IPS-NIHi7 (cell line): ENCODE data around the gene NEDD4L.
"Not testable (repeated sequence)": the region's sequence is repeated elsewhere in the genome, so short reads cannot be mapped to it uniquely, and the experiment has no call there.

Experiments
- DNase-seq: peaks from one replicate; pipeline ENCODE4 v3.0.0; 2012; ENCODE audit warnings: mixed read lengths; ENCODE audit errors: extremely low spot score

The NEDD4L gene

GRCh38 chr18:58152891-58153290 lies 108.9 kb downstream of the NEDD4L start:
- DNase-seq, result no peak

GRCh38 chr18:58156516-58156915 lies 112.5 kb downstream of the NEDD4L start:
- no peak for DNase-seq

DNA sequence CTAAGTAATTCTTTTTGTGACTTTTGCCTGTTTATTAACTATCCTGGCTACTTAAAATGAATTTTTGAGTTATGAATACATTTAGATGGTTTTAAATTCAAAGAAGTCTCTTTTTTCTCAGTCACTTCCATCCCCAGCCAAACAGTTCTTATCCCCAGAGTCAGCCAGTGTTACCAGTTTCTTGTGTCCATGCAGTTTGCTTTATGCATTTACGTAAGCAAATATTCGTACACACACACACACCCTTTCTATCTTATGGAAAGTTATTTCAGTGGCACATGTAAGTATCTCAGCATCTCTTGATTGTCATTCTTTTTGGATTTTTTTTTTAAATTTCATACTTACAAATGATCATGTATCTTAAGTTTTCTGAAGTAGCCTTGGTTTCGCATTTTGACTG lies 113.2 kb downstream of the NEDD4L start:
- no peak for DNase-seq

GRCh38 chr18:58158008-58158407 lies 114.0 kb downstream of the NEDD4L start:
- DNase-seq, result no peak

GRCh38 chr18:58158459-58158858 lies 114.4 kb downstream of the NEDD4L start:
- DNase-seq, result no peak

DNA sequence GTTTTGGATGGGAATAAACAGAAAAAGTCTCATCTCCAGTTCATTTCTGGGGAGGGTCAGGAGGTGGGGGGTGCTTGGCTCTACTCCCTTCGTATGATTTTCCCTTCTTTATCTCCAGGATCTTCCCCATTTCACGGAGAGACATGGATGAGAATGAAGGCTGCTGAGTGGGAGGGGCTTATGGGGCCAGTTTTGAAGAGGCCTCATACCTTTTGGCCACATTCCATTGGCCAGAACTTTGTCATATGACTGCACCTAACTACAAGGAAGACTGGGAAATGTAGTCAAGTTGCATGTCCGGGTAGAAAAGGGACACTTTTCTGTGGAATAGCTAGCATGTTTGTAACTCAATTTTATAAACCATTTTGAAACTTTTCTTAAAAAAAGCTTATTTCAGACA lies 117.6 kb downstream of the NEDD4L start:
- DNase-seq, result peak; percentile 83

DNA sequence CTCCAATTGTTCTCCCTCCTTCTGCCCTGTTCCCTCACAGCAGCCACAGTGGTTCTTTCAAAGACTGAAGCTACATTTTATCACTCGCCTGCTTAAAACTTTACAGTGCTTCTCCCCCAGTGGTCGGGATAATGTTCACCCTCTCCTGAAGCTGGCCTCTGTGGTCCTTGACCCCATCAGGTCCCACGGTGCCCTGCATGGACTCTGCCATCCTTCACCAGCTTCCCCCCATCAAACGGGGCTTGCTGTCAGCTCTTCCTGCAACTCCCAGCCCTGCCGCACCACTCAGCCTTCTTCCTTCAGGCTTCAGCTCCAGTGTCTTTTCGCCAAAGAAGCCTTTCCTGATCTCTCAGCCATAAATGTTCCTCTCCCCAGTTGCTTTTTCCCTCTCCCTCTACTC lies 118.1 kb downstream of the NEDD4L start:
- no peak for DNase-seq

- DNase-seq, result no peak
Observed at GRCh38 chr18:58163004-58163590, 119.1 kb downstream of the NEDD4L start.

DNA sequence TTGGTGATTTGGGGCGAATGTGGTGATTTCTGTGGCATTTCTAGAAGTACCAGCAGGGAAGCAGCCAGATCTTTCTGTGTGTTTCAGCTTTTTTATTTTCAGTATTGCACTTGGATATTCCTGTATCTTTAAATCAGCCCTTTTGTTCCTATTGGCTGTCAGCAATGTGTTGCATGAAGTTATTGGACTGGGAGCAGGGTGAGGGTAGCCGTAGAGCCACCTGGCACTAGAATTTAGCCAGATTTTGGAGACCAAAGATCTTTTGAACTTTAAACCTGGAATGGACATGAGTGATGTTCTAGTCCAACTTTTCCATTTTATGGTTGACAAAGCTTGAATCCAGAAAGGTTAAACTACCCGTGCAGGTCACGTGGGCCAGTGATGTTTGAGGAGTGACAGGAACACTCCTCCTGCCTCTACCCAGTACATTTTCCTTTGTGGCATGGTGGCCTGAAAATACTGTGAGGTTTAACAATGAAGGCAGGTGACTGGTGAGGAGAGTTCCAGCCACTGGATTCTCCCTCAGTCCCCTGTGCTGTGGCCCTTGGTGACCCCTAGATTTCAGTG lies 122.3 kb downstream of the NEDD4L start:
- DNase-seq, result no peak

DNA sequence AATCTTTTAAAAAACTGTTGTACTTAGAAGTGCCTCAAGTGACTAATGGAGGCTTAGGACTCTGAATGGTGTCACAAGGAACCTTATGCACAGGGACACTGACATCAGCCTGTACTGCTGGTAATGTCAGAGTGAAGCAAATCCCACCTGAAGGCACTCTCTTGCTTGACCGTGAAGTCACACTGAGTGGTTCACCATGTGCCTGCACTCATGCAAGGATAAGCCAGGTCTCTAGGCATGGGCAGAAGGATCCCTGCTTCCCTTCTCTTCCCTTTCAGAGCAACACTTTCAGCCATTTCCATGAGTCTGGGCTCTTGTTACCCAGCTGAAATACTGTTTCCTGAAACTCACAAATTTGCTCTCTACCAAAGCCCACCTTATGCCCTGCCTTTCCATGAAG lies 123.0 kb downstream of the NEDD4L start:
- no peak for DNase-seq

- no peak for DNase-seq
Observed at GRCh38 chr18:58168221-58168620, 124.2 kb downstream of the NEDD4L start.

DNA sequence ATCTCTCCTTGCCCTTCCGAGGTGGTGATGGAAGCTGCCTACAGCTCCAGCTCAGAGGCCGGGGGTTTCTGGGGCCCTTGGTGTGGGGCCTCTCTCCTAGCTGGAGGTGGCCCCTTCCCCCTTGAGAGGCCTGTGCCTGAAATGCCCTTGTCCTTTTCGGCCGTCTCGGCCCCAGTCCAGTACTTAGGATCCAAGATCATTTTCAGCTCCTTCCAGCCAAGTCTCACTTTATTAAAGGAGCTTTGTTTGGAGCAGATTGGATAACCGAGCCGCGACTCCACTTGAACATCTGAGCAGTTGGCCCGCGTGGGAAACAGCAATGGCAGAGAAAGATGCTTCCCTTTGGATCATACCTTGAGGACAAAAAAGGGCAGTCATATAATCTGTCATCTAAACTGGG lies 125.0 kb downstream of the NEDD4L start:
- no peak for DNase-seq

- DNase-seq, result no peak
Observed at GRCh38 chr18:58169472-58169871, 125.4 kb downstream of the NEDD4L start.

DNA sequence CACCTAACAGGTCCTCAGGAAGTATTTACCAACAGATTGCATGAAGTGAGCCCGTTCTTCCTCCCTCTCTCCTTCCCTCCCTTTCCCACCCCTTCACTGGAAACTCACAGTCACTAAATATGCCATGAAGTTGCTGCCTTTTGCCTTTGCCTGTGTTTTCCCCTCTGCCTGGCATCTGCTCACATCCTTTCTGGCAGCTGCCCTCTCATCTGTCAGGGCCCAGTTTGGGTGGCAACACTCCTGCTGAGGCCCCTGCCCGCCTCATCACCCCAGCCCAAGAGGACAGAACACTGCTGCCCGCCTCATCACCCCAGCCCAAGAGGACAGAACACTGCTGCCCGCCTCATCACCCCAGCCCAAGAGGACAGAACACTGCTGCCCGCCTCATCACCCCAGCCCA lies 126.0 kb downstream of the NEDD4L start:
- not testable (repeated sequence) for DNase-seq

DNA sequence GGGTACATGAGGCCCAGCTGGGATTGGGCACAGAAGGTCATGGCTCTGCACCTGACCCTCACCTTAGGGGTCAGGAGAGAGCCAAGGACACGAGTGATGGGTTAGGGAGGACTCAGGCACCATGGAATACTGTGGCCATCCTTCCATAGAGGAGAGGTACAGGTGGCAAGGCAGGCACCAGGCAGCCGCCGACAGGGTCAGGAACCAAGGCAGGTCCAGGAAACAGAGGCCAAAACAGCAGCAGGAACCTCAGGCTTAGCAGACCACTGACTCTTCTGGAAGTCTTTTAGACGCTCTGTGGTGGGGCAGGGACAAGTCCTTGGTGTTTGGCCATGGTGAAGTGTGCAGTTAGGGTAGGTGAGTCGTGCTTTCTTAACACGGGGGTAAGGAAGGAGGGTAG lies 128.0 kb downstream of the NEDD4L start:
- no peak for DNase-seq

DNA sequence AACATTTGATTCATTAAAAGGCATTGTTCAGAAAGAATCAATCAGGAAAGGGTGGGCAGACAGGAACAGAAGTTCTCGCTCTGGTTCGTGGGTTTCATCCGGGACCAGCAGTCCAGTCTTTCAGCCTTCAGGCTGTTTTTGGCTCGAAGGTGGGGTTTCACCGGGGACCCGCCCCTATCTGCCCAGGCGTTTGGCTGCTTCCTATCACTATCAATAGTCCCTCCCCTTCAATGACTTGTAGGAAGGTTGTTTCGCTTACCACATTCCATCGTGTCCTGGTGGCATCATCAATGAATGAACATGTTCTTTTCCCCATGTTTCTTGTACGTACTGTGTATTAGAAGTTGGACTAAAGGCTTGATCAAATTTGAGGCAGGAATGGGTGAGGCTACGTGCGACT lies 130.3 kb downstream of the NEDD4L start:
- no peak for DNase-seq

- no peak for DNase-seq
Observed at GRCh38 chr18:58175122-58175785, 131.2 kb downstream of the NEDD4L start.

GRCh38 chr18:58175786-58176176 lies 131.8 kb downstream of the NEDD4L start:
- no peak for DNase-seq

DNA sequence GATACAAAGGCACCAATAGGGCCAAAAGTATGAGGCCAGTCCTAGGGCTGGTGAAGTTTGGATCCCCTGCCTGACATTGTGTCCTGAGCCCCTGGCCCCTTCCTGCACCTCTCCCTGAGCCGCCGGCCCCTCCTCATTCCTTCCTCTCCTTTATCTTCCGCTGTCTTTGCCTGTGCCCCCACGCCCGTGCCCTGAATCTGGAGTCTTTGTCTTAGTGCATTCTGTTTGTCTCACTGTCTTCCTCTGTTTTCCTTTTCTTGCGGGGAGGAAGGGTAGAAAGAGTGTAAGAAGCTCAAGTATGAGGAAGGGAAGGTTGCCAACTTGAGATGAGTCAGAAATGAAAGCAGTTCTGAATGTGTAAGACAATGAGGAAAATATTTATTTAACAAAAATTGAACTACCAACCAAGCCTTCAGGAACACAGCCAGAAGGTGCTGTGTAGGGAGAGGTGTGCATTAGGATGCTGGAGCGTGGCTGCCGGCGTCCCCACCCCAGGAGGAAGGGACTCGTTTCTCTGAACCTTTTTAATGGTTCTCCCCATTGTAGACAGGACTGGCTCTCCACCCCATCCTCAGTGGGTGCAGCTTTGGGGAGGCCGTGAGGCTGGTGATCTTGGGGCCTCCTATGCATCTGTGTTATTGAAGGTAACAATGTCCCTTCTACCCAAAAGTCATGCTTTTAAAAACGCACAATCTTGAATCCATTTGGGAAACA lies 133.1 kb downstream of the NEDD4L start:
- no peak for DNase-seq

- DNase-seq, result no peak
Observed at GRCh38 chr18:58177896-58178470, 134.0 kb downstream of the NEDD4L start.

- DNase-seq, result no peak
Observed at GRCh38 chr18:58178511-58178910, 134.5 kb downstream of the NEDD4L start.

- no peak for DNase-seq
Observed at GRCh38 chr18:58180172-58180571, 136.1 kb downstream of the NEDD4L start.
